Posterior cingulate gyrus (tissue), 11 donors: ENCODE results near the gene KDELR1.

ENCODE experiments used
- DNase-seq, 10 donors: peaks; one replicate each; pipeline versions ENCODE4 v3.0.0 to v3.0.0-alpha.2; 2020 to 2021; ENCODE audit warnings: mixed read lengths in 3 of 10
- intact Hi-C: fragments of 100-400 bp; cut with DNase I; formaldehyde crosslinking; loops from one replicate; pipeline ENCODE4 v1.15.1; 2023

The KDELR1 gene

DNA sequence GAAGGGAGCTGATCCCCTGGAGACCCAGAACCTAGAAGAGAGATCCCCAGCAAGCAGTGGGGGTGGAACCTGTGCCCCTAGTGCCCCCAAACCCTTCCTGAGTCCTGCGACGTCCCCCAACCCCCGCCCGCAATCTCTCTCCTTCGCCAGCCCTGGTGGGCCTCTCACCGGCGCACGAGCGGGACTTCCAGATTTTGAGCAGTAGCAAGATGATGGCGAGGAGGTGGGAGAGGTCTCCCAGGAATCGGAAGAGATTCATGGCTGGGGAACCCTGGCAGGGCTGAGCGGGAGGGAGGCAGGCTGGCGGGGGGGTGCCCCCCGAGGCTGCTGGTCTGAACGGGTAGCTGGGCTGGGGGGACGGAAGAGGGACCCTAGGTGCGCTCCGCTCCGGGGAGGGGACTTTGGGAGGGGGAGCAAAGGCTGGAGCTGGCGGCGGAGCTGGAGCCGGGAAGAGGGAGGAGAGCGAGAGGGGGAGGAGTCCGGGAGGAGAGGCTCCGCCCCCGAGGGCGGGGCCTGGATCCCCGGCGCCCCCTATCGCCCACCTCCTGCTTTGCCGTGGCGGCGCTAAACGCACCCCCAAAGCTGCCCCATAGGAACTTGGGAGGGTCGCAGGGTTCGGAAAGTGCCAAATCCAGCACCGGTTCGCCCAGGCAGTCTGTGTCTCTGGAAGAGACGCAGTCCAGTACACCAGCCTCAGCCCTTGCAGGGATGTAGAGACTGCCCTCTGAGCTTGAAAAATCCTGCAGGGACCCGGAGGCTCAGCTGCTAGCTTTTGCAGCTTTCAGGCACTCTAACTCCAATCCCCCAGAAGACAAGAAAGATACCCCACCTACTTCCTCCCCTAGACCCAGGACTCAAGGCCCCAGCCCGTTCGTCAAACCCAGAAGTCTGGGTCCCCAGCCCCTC is at the start of gene KDELR1:
KDELR1 (minus strand) TSS at position 452 of the 906 bp plus-strand sequence; CDS start at position 259, 193 bp downstream.
- DNase-seq: peak; percentile 74 to 98 (median 85)
- intact Hi-C loops: loop anchor here (5.0 kb wide), 2 partner anchors 56 to 74 kb away; partner anchors contain the start of gene GRWD1

DNA sequence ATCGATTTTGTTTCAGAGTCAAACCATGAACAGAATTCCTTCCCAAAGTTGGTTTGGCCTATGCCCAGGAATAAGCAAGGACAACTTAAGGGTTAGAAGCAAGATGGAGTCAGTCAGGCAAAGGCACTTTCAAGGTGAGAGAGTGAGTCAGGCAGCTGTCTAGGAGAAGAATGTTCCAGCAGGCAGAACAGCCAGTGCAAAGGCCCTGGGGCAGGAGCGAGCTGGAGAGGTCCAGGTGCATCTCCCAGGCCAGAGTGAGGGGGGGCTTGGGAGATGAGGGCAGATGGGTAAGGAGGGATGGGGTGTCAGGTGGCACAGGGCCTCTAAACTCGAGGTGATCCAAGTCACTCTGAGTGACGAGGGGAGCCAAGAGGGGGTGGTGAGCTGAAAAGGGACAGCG is 45.2 kb upstream of the KDELR1 start:
- DNase-seq: peak in 1 of 10 donors; percentile 23
- intact Hi-C loops: no loop called here

DNA sequence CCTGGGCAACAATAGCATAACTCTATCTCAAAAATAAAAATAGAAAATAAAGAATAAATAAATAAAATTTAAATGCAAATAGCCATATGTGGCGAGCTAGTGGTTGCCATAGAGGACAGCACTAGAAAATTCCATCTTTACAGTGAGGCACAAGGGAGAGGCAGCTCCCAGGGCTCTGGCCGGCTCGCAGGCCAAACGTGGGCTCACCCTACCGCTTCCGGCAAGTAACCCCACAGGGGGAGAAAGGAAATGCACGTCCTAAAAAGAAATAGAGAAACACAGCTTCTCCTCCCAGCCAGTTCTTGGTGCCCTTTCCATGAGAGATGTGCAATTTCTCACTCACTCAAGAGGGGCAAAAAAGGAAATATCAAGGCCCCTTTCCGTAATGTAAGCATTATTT is 42.0 kb upstream of the KDELR1 start:
- intact Hi-C loops: no loop called here
- DNase-seq: peak in 1 of 10 donors; percentile 18

DNA sequence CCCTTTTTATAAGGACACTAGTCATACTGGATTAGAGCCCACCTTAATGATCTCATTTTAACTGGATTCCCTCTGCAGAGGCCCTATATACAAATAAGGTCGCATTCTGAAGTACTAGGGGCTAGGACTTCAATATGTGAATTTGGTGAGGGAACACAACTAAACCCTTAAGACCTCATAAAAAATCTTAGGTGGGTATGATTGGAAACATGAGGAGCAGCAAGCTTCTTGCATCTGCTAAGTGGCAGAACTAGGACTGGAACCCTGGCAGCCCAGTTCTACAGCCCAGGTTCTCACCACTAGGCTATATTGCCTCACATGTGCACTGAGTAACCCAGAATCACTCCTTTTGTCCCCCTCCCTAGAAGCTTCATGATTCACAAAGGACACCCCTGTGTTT is 37.3 kb upstream of the KDELR1 start:
- no peak for DNase-seq
- intact Hi-C loops: no loop called here

- DNase-seq: peak in 3 of 10 donors; percentile 48 to 76 (median 57)
These were observed 33.4 kb upstream of the KDELR1 start for GRCh38 chr19:48424694-48425219.

GRCh38 chr19:48421548-48421947 is 30.2 kb upstream of the KDELR1 start:
- intact Hi-C loops: no loop called here

More at GRCh38 chr19:48424694-48425219, 33.4 kb upstream of the KDELR1 start:
- intact Hi-C loops: no loop called here

DNA sequence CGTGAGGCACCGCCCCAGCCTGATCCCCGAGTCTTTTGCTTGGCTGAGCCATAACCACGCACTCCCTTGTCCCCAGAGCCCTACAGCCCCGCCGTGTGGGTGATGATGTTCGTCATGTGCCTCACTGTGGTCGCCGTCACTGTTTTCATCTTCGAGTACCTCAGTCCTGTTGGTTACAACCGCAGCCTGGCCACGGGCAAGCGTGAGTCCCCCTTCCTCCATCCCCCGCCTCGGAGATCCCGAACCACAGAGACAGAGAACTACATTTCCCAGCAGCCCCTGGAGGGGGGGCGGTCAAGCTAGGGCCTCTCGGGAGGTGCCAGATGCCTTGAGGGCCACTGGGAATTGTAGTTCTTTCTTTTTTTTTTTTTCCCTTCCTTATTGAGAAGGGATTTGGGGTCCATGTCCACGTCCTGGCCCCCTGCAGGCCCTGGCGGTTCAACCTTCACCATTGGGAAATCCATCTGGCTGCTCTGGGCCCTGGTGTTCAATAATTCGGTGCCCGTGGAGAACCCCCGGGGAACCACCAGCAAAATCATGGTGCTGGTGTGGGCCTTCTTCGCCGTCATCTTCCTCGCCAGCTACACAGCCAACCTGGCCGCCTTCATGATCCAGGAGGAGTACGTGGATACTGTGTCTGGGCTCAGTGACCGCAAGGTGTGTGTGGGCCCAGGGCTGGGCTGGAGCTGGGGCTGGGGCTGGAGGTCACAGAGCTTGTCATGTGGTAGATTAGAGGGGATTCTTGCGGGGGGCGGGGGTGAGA is 28.0 kb upstream of the KDELR1 start:
- peak in 9 of 10 donors; percentile 35 to 92 (median 51) for DNase-seq
- intact Hi-C loops: no loop called here

More at GRCh38 chr19:48421548-48421947, 30.2 kb upstream of the KDELR1 start:
- peak in 3 of 10 donors; percentile 35 to 69 (median 66) for DNase-seq

GRCh38 chr19:48418317-48419064 is 27.1 kb upstream of the KDELR1 start:
- DNase-seq: peak in 3 of 10 donors; percentile 32 to 49 (median 44)
- intact Hi-C loops: no loop called here

DNA sequence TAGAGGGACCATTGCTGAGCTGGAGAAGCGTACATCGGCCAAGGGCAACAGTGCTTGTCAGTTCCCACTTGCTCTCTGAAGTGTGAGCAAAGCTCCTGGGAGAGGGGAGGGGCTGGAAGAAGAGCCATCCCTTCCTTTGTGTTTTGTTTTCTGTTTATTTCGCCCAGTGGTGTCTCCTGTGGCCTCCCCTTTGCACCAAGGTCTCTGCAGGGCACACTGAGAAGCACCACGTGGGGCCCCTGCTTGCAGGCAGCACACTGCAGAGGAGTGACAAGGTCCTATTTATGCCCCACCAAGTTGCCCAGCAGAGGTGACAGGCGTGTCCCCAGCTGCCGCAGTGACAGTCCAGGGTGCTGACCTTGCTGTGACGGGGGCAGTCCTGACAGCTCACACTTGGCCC is 26.1 kb upstream of the KDELR1 start:
- intact Hi-C loops: no loop called here
- DNase-seq: peak in 3 of 10 donors; percentile 21 to 51 (median 39)

DNA sequence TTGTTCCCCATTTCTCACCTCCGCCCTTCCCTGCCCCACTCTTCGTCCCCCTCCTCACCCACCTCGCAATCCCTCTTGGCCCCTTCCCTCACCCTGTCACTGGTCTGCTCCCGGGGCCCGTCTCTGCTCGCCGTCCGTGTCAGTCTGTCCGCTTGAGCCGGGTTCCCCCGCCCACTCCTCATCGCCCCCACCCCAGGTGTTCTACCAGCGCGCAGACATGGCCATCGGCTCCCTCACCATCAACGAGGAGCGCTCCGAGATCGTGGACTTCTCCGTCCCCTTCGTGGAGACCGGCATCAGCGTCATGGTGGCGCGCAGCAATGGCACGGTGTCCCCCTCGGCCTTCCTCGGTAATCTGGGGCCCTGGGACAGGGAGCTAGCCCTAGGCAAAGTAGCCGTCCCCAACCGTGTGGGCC is 24.5 kb upstream of the KDELR1 start:
- intact Hi-C loops: no loop called here
- peak in 2 of 10 donors; percentile 63 to 69 for DNase-seq

DNA sequence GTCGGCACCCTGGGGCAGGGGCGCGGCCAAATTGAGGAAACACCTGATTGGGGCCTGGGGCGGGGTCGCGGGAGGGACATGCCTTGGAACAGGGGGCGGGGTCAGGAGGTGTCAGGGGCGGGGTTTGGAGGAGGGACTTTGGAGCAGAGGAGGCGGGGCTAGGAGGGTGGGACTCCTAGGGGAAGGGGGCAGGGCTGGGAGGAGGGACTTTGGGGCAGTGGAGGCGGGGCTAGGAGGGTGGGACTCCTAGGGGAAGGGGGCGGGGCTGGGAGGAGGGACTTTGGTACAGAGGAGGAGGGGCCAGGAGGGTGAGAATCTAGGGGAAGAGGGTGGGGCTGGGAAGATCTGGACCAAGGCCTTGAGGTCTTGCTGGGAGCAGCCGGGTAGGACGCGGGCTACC is 24.0 kb upstream of the KDELR1 start:
- intact Hi-C loops: no loop called here
- peak in 5 of 10 donors; percentile 22 to 83 (median 32) for DNase-seq

GRCh38 chr19:48413879-48414587 is 22.7 kb upstream of the KDELR1 start:
- intact Hi-C loops: no loop called here
- peak in 3 of 10 donors; percentile 42 to 82 (median 81) for DNase-seq

- DNase-seq: peak in 1 of 10 donors; percentile 5
These were observed 14.5 kb upstream of the KDELR1 start for GRCh38 chr19:48405850-48406249.

GRCh38 chr19:48405010-48405659 is 13.8 kb upstream of the KDELR1 start:
- intact Hi-C loops: no loop called here
- DNase-seq: peak in 1 of 10 donors; percentile 67

More at GRCh38 chr19:48405850-48406249, 14.5 kb upstream of the KDELR1 start:
- intact Hi-C loops: no loop called here

DNA sequence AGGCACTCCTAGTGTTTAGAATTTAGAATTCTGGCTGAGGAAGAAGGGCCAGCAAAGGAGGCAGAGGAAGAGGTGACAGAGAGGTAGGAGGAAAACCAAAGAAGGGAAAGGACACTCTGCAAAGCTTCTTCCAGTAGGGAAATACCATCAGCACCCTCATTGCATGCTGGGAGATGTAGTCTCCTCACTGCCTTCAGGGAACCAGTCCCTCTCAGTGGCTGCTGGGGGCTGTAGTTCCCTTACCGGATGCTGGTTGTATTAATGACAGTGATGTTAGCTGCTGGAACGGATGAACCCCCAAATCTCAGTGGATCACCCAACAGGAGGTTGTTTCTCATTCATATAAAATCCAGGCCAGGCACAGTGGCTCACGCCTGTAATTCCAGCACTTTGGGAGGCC is 12.3 kb upstream of the KDELR1 start:
- intact Hi-C loops: no loop called here
- peak in 3 of 10 donors; percentile 37 to 52 (median 47) for DNase-seq

DNA sequence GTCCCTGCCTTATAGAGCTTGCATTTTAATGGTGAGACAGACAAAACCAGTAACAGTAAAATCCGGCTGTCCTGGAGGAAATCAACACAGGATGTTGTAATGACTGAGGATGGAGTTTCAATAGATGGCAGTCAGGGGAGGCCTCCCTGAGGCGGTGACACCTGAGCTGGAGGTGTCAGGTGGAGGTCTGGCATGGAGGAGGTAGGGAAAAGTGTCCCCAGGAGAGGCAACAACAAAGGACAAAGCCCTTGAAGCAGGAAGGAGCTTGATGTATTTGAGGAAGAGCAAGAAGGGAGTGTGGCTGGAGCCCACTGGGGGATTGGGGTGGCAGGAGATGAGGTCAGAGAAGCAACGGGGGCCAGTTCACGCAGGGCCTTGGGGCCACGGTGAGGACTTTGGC is 9.9 kb upstream of the KDELR1 start:
- peak in 1 of 10 donors; percentile 11 for DNase-seq
- intact Hi-C loops: no loop called here

- no peak for DNase-seq
- intact Hi-C loops: no loop called here
These were observed 8.8 kb upstream of the KDELR1 start for GRCh38 chr19:48400018-48400742.
